GM18907 (cell line): Measurements from ENCODE around the gene RNASET2.

ENCODE experiments used
- ATAC-seq: cut with Tn5 transposase; IDR thresholded peaks from one replicate; pipeline ENCODE4 v1.9.1; 2021; ENCODE audit warnings: mild to moderate bottlenecking, moderate library complexity; ENCODE audit not compliant: unreplicated experiment

The RNASET2 gene

GRCh38 chr6:166956444-166957086 lies at the start of gene RNASET2:
Gene RNASET2 (minus strand): TSS chr6:166956550. CDS start chr6:166956182, 368 bp downstream.
- peak; percentile 68 for ATAC-seq

GRCh38 chr6:167005350-167006159 lies 49.2 kb upstream of the RNASET2 start:
- no peak for ATAC-seq

DNA sequence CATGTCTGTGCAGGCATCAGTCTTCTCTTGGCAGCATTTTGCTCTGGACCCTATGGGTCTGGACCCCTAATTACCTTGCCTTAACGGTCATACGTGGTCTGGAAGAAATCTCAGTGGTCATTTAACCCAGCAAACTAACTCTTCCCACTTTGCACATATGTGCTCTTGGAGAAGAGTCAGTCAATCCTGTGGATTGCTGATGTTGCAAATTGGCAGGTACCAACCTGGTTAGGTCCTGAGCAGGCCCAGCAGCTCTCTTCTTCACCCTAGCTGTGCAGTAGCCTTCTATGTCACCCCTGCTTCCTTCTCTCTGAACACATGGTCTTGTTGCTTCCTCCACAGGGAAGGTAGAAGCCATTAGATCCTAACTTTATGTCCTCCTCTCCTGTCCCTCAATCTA lies 44.4 kb upstream of the RNASET2 start:
- ATAC-seq = no peak

GRCh38 chr6:166999884-167000253 lies 43.5 kb upstream of the RNASET2 start:
- ATAC-seq = no peak

DNA sequence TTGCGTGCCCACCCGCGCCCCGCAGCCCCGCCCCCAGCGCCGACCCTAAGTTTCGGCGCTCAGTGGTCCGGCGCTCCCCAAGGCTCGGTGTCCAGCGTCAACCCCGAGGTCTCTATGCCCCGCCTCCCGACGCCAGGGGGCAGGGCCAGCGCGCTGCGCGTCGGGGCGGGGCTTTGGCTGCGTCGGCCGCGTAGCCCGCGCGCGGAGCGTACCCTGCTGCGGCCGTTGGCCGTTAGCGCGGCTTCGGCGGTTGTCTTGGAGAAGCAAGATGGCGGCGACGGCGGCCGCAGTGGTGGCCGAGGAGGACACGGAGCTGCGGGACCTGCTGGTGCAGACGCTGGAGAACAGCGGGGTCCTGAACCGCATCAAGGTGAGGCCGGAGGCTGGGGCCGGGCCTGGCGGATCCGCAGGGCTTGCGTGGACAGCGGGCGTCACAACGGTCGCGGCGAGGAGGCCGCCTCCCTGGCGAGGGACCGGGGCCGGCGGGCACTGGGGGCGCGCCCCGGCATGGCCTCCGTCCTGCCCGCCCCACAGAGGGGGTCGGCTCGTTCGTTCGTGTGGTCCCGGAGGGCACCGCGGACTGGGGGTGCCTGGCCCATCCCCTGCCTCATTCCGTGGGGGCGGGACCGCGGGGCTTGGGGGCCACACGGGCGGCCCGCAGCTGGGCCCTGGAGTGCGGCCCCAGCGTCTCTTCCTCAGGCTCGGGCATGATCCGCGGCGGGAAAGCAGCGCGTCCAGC lies 43.0 kb upstream of the RNASET2 start, which contains the start of gene CEP43:
Gene CEP43 (plus strand): TSS at position 253 of the 739 bp plus-strand sequence. CDS start 16 bp downstream, at position 269.
- peak; percentile 93 for ATAC-seq

DNA sequence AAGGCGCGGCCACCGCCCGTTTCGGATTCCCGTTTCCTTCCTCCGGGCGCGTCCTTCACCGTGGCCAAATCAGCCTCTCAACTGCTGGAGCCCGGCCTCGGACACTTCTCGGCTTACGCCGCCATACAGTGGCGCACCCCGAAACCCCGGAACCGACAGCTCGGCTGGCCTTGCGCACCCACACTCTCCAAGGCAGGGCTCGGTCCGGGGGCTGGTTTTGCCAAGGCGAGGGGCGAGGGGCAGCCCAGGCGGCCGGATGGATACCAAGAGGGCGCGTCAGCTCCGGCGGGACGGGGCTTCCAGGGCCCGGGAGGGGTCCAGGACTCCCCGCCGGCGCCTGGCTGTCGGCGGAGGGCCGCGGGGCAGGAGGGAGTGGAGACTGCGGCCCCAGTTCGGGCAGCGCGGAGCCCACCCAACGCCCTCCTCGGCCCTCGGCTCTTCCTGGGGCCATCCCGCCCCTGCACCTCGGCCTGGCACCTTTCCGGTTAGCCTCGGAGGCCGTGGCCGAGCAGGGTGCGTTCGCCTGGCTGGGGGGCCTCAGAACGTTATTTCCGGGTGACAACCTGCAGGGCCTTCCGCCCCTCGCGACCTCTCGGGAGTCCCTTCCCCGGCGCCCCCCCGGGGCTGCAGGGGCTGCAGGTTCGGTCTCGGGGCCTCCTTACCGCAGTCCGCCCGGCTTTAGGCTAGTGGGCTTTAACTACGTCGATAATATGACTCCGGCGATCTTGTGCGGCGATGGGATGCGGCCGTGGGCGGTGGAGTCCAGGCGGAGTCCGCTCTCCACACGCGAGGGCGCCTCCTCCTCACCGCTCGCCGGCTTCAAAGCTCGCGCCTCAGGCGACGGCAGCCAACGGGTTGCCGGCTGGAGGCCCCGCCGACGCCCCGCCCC lies 42.1 kb upstream of the RNASET2 start:
- peak; percentile 16 for ATAC-seq

- ATAC-seq = peak; percentile 30
Measured at GRCh38 chr6:166997768-166998255, 41.5 kb upstream of the RNASET2 start.

DNA sequence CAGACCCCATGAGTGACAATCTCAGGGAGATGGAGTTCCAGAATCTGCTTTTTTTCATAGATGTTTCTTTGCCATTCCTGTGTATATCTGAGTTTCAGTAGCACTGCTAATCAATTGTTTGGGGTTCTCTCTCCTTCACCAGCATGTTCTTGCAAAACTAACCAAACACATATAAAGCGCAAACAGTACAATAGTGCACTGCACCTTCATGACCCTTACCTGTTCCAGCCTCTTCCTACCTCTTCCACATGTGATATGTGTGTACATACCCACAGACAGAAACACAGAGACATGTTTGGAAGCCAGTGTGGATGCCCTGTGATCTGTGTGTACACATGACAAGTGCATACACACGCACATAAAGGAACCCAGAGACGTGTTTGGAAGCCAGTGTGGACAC lies 41.0 kb upstream of the RNASET2 start:
- ATAC-seq = no peak

DNA sequence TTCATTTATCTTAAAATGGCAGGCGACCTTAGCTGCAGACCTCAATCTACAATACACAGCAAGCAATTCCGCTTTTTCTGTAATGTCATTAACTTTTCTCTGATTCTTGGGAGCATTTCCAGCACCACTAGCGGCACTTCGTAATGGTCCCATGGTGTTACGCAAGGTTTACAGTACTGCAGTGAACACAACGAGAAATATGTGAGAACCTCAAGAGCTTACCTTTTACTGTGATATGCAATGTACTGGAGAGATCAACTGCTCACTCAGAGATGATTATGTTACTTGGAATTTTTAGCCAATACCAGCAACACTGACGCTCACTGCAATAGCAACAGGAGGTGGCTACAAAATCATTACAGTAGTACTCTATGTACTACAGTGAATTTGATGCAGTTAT lies 40.1 kb upstream of the RNASET2 start:
- ATAC-seq = no peak

- peak; percentile 60 for ATAC-seq
Measured at GRCh38 chr6:166989427-166990032, 33.2 kb upstream of the RNASET2 start.

DNA sequence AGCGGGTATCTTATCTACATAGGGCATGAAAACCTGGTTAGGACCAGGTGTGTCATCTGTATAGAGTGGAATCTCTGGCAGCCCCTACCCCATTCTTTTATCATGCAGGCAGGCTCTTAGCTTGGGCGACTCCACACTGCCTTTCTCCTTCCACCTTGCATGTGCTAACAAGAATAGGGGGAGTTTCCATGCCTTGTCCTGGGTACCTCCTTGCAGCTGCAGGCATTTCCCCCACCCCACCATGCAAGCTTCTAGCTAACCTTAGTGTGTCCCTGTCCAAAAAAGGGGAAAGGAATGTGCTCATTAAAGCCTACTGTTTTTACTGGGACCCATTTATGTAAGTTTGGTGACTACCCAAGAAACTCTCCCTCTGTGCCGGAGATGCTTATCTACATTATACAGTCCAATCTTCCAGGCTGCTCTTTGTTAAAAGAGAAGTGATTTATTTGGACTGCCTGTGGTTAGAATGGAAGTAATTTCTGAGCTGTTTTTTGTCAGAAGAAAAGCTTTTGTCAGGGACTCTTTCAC lies 32.4 kb upstream of the RNASET2 start:
- ATAC-seq = no peak

DNA sequence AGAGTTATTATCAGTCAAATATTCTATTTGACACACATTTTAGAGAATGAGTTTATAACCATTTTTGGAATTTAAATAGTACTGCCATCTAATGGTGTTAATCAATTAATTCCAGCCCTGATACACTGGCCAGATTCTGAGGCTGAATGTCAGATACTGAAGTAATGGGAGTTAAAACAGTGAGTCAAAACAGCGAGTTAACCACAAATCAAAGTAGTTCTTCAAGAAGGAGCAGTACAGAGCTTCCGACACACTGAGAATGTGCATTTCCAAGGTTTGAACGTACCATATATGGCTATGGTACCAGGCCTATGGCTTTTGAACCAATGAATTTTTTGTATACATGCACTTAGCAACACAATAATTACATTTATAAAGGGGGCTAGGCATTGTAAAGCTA lies 31.6 kb upstream of the RNASET2 start:
- no peak for ATAC-seq

GRCh38 chr6:166987448-166987847 lies 31.1 kb upstream of the RNASET2 start:
- no peak for ATAC-seq

DNA sequence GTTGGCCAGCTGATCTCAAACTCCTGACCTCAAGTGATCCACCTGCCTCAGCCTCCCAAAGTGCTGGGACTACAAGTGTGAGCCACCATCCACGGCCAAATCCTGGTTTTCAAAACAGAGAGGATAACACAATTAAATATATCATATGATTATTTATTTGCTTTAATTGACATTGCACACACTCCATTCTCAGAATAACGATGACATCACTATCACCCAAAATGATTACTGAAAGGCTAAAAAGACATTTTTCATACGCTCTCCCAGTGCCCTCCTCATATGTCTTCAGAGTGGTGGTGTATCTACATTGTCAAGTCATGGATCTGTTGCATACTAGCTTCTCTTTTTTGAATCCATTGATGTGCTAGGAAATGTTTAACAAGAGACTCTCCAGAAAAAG lies 24.4 kb upstream of the RNASET2 start:
- no peak for ATAC-seq

DNA sequence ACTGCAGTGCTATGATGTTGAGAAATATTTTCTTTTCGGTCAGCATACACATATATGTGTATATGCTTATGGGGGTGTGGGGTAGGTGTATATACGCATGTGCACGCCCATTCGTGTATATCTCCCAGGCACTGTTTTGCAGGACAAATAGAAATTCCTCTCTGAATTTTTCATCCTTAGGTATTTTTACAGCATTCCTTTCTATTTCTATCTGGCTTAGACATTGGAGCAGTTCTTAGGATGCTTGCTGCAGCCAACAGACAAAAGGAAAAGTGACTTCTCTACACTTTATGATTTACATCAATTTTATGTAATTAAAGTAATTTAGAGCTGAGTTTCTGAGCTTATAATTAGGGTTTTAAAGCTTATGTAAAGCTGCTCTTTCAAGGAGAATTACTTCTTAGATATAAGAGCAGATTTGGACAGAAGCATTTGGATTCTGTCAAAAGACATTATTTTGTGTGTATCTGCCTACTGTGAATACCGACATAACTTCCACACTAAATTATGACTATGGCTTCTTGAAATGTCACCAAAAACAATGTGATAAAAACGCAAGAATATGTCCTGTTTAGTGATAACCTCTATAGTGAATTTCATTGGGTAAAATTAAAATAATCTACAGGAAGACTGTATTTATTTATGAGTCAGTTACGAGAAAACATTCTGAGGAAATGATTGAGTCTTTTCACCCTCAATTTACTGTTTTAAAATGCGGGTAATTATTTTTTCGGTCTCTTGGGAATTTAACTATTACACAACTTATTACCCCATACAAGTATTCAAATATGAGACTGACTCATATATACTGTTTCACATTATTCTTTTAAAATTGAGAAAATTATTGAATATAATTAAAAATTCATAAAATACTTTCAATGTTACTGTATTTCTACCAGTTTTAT lies 21.5 kb upstream of the RNASET2 start:
- no peak for ATAC-seq

GRCh38 chr6:166976636-166977035 lies 20.3 kb upstream of the RNASET2 start:
- ATAC-seq = no peak

GRCh38 chr6:166972101-166972500 lies 15.8 kb upstream of the RNASET2 start:
- ATAC-seq = no peak

- no peak for ATAC-seq
Measured at GRCh38 chr6:166971271-166971670, 14.9 kb upstream of the RNASET2 start.

DNA sequence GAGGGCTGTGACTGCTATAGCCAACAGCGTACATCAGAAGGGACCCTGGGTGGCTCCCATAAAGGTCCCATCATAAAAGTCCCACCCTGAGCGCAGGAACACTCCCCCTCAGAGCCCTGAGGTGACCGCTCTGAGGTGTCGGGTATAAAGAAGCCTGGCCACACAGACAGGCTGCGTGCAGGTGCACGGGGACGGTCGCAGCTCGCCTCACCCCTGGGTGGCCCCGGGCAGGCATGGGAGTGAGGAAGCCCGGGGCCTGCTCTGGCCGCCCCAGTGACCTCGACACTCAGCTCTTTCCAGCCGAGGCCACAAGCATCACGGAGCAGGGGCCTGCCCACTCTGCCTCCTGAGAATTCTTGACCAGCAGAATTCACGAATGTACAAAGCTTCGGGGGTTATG lies 14.4 kb upstream of the RNASET2 start:
- ATAC-seq = no peak
